H1 (cell line): Measurements from ENCODE around the gene OR2T27. TPM values are rescaled to one million over a fixed set of nuclear protein-coding genes. Genes with fewer than 3 reads are reported as not detected.

Source experiments
- CTCF ChIA-PET: fragments of 300-600 bp; sonication (Branson Sonifier 250); formaldehyde crosslinking; loops from one replicate; lab custom pipeline; 2021; ENCODE audit not compliant: partially characterized antibody; lab: Charles Lee
- POLR2A ChIA-PET: fragments of 300-600 bp; sonication (Branson Sonifier 250); formaldehyde crosslinking; loops from one replicate; lab custom pipeline; 2021; ENCODE audit warnings: inconsistent platforms; ENCODE audit not compliant: partially characterized antibody; lab: Charles Lee
- DNase-seq, 2 experiments: peaks; one replicate each; pipeline versions ENCODE4 v3.0.0 to v3.0.0-alpha.2; 2010 to 2022; ENCODE audit warnings: low spot score in 2 of 2, low read depth in 1 of 2, mixed read lengths in 1 of 2
- FAIRE-seq: peaks from 2 replicates; lab custom pipeline; 2011; peaks lifted over from hg19 to GRCh38; lab: Jason Lieb, UNC
- H2AFZ ChIP-seq: 2 replicates; pipeline ENCODE4 v1.8.1; 2012; ENCODE audit warnings: low read length, inconsistent platforms
- H2AK5ac ChIP-seq: 2 replicates; pipeline ENCODE4 v1.6.1; 2013; ENCODE audit warnings: low read depth, low read length
- H2BK120ac ChIP-seq: replicated peaks from 2 replicates; pipeline ENCODE3; 2013; ENCODE audit warnings: low read depth, low read length, inconsistent platforms
- H2BK12ac ChIP-seq: 2 replicates; pipeline ENCODE4 v1.6.1; 2013; ENCODE audit warnings: low read depth, low read length
- H2BK15ac ChIP-seq: 2 replicates; pipeline ENCODE4 v1.6.1; 2013; ENCODE audit warnings: low read length
- H2BK20ac ChIP-seq: 2 replicates; pipeline ENCODE4 v1.6.1; 2013; ENCODE audit warnings: low read length
- H2BK5ac ChIP-seq: 2 replicates; pipeline ENCODE4 v1.6.1; 2013; ENCODE audit warnings: low read depth, low read length
- H3K14ac ChIP-seq: 2 replicates; pipeline ENCODE4 v1.6.1; 2013; ENCODE audit warnings: inconsistent platforms; ENCODE audit not compliant: insufficient read length
- H3K18ac ChIP-seq: 2 replicates; pipeline ENCODE4 v1.6.1; 2013; ENCODE audit warnings: low read length; ENCODE audit errors: extremely low read depth
- H3K23ac ChIP-seq: 2 replicates; pipeline ENCODE4 v1.6.1; 2013; ENCODE audit warnings: inconsistent platforms; ENCODE audit not compliant: insufficient read length
- H3K23me2 ChIP-seq: 2 replicates; pipeline ENCODE4 v1.6.1; 2013; ENCODE audit warnings: low read depth, low read length
- H3K27ac ChIP-seq: 2 replicates; pipeline ENCODE4 v1.6.1; 2011; ENCODE audit warnings: low read depth, low read length, inconsistent platforms
- H3K27me3 ChIP-seq, 4 experiments: replicated peaks in 1 of 4; 1 replicate in 1 of 4; 2 replicates in 3 of 4; pipeline versions ENCODE4 v1.6.1 to v1.8.1; 2011 to 2013; ENCODE audit warnings: low read length in 3 of 4, mild to moderate bottlenecking in 3 of 4, inconsistent platforms in 2 of 4, mixed read lengths in 2 of 4, moderate library complexity in 1 of 4; ENCODE audit not compliant: control insufficient read depth in 3 of 4, insufficient read depth in 3 of 4; ENCODE audit errors: extremely low read depth in 1 of 4
- H3K36me3 ChIP-seq, 4 experiments: 2 replicates each; pipeline versions ENCODE4 v1.6.1 to v1.8.1; 2011 to 2013; ENCODE audit warnings: mild to moderate bottlenecking in 4 of 4, low read length in 3 of 4, moderate library complexity in 2 of 4, control low read depth in 1 of 4, inconsistent platforms in 1 of 4; ENCODE audit not compliant: insufficient read depth in 4 of 4, control insufficient read depth in 2 of 4
- H3K4ac ChIP-seq: replicated peaks from 2 replicates; pipeline ENCODE3; 2013; ENCODE audit warnings: low read length, low read depth, mixed read lengths, inconsistent platforms; ENCODE audit not compliant: insufficient read length
- H3K4me1 ChIP-seq, 4 experiments: replicated peaks in 1 of 4; 1 replicate in 1 of 4; 2 replicates in 3 of 4; pipeline versions ENCODE4 v1.6.1 to v1.8.1; 2011 to 2013; ENCODE audit warnings: low read length in 3 of 4, inconsistent platforms in 2 of 4, mixed read lengths in 1 of 4; ENCODE audit not compliant: insufficient read depth in 4 of 4, control insufficient read depth in 3 of 4
- H3K4me2 ChIP-seq, 2 experiments: 2 replicates each; pipeline versions ENCODE4 v1.6.1 to v1.8.1; 2011 to 2013; ENCODE audit warnings: low read depth in 2 of 2, low read length in 2 of 2, control low read depth in 1 of 2, inconsistent platforms in 1 of 2, mild to moderate bottlenecking in 1 of 2; ENCODE audit not compliant: insufficient read depth in 1 of 2
- H3K4me3 ChIP-seq, 4 experiments: fragments of 200-600, 300-600 bp in 1 of 4; sonication (generic), shearing (Covaris generic), sonication (Bioruptor Twin) in 1 of 4; 2 replicates each; pipeline versions ENCODE4 v1.5.1 to v1.8.1; 2011 to 2016; ENCODE audit warnings: low read length in 4 of 4, low read depth in 3 of 4, control low read depth in 2 of 4, inconsistent platforms in 2 of 4, mild to moderate bottlenecking in 2 of 4, mixed read lengths in 1 of 4, moderate library complexity in 1 of 4; ENCODE audit not compliant: insufficient read depth in 2 of 4; ENCODE audit errors: extremely low read depth in 1 of 4
- H3K56ac ChIP-seq: replicated peaks from 2 replicates; pipeline ENCODE3; 2013; ENCODE audit warnings: low read depth, mild to moderate bottlenecking, mixed read lengths, low read length, inconsistent platforms; ENCODE audit not compliant: insufficient read length
- H3K79me1 ChIP-seq: 2 replicates; pipeline ENCODE4 v1.6.1; 2013; ENCODE audit warnings: low read depth, low read length, control low read depth
- H3K79me2 ChIP-seq, 2 experiments: 2 replicates each; pipeline versions ENCODE4 v1.6.1 to v1.8.1; 2012 to 2013; ENCODE audit warnings: low read length in 2 of 2, mild to moderate bottlenecking in 2 of 2, inconsistent platforms in 1 of 2; ENCODE audit not compliant: insufficient read depth in 2 of 2, control insufficient read depth in 1 of 2
- H3K9ac ChIP-seq, 4 experiments: replicated peaks in 1 of 4; 1 replicate in 1 of 4; 2 replicates in 3 of 4; pipeline versions ENCODE4 v1.6.1 to v1.8.1; 2011 to 2013; ENCODE audit warnings: low read depth in 3 of 4, low read length in 3 of 4, control low read depth in 2 of 4, mild to moderate bottlenecking in 2 of 4, moderate library complexity in 2 of 4, inconsistent platforms in 1 of 4; ENCODE audit errors: extremely low read depth in 1 of 4
- H3K9me3 ChIP-seq, 2 experiments: 2 replicates each; pipeline versions ENCODE4 v1.6.1 to v1.8.1; 2012 to 2013; ENCODE audit warnings: mild to moderate bottlenecking in 2 of 2, moderate library complexity in 2 of 2, control low read depth in 1 of 2, inconsistent platforms in 1 of 2, low read depth in 1 of 2, low read length in 1 of 2, mixed read lengths in 1 of 2; ENCODE audit not compliant: insufficient read depth in 2 of 2
- H4K20me1 ChIP-seq, 2 experiments: replicated peaks in 1 of 2; 2 replicates each; pipeline versions ENCODE3 to v1.8.1; 2011 to 2013; ENCODE audit warnings: inconsistent platforms in 2 of 2, low read length in 2 of 2, mild to moderate bottlenecking in 1 of 2; ENCODE audit not compliant: insufficient read depth in 2 of 2, control insufficient read depth in 1 of 2
- H4K5ac ChIP-seq: 2 replicates; pipeline ENCODE4 v1.6.1; 2013; ENCODE audit warnings: low read length, low read depth, mixed read lengths, inconsistent platforms; ENCODE audit not compliant: insufficient read length
- H4K8ac ChIP-seq: 2 replicates; pipeline ENCODE4 v1.8.0; 2013; ENCODE audit warnings: mild to moderate bottlenecking, moderate library complexity, low read length, inconsistent platforms; ENCODE audit not compliant: insufficient read depth; ENCODE audit errors: extremely low read depth
- H4K91ac ChIP-seq: replicated peaks from 2 replicates; pipeline ENCODE3; 2013; ENCODE audit warnings: low read length, mixed read lengths, inconsistent platforms; ENCODE audit not compliant: insufficient read length
- WGBS, 2 experiments: shearing (Covaris generic) in 1 of 2; methylation state at CpG; one replicate each; pipeline versions ENCODE4 v1.1.6 to v1.1.7; 2013 to 2015; ENCODE audit warnings: low lambda C conversion rate in 2 of 2, mixed read lengths in 2 of 2, inconsistent platforms in 1 of 2, low coverage in 1 of 2, missing lambda C conversion rate in 1 of 2; ENCODE audit not compliant: insufficient replicate concordance in 2 of 2, insufficient coverage in 1 of 2, insufficient read length in 1 of 2; ENCODE audit errors: extremely low coverage in 1 of 2, missing lambda C conversion rate in 1 of 2; 5-methylcytosine and 5-hydroxymethylcytosine counted together
- polyA plus RNA-seq, 7 experiments: library from polyadenylated mRNA; depleted of rRNA in 3 of 7; stranded (reverse) in 5 of 7; unstranded in 2 of 7; fragments of >200 nt in 5 of 7; fragments of 200-250 nt in 2 of 7; gene quantifications; 1 replicate in 5 of 7; 2 replicates in 1 of 7; 4 replicates in 1 of 7; pipeline versions ENCODE4 v1.2.1 to v1.2.3, GENCODE V29; 2011 to 2013; ENCODE audit warnings: missing spikeins in 2 of 7, mixed read lengths in 2 of 7
- total RNA-seq: library from RNA; stranded (reverse); fragmentation: NEBNext Ultra II Directional; extraction: Animal tissue kit (Norgen Biotek cat#: 25700); gene quantifications from 2 replicates; pipeline ENCODE4 v1.2.1, GENCODE V29; 2021
- TF ChIP-seq, protein P1 (sequence below): fragments of 300-600 bp; sonication (generic); IDR thresholded peaks from 2 replicates; pipeline ENCODE4 v1.7.1; 2012; ENCODE audit warnings: low read length, moderate library complexity, mild to moderate bottlenecking, inconsistent platforms; ENCODE audit not compliant: insufficient replicate concordance

The OR2T27 gene
- total and polyA plus RNA-seq, 2 of the 8 experiments (the other 6 are each of a cell fraction or from before 2014, with no cell fraction given): not detected

- Histone ChIP-seq H3K23ac (no peak overlapping the region), H3K27ac (no peak overlapping the region)
- CTCF ChIA-PET: no interaction called here
- TF ChIP-seq, protein P1, sequence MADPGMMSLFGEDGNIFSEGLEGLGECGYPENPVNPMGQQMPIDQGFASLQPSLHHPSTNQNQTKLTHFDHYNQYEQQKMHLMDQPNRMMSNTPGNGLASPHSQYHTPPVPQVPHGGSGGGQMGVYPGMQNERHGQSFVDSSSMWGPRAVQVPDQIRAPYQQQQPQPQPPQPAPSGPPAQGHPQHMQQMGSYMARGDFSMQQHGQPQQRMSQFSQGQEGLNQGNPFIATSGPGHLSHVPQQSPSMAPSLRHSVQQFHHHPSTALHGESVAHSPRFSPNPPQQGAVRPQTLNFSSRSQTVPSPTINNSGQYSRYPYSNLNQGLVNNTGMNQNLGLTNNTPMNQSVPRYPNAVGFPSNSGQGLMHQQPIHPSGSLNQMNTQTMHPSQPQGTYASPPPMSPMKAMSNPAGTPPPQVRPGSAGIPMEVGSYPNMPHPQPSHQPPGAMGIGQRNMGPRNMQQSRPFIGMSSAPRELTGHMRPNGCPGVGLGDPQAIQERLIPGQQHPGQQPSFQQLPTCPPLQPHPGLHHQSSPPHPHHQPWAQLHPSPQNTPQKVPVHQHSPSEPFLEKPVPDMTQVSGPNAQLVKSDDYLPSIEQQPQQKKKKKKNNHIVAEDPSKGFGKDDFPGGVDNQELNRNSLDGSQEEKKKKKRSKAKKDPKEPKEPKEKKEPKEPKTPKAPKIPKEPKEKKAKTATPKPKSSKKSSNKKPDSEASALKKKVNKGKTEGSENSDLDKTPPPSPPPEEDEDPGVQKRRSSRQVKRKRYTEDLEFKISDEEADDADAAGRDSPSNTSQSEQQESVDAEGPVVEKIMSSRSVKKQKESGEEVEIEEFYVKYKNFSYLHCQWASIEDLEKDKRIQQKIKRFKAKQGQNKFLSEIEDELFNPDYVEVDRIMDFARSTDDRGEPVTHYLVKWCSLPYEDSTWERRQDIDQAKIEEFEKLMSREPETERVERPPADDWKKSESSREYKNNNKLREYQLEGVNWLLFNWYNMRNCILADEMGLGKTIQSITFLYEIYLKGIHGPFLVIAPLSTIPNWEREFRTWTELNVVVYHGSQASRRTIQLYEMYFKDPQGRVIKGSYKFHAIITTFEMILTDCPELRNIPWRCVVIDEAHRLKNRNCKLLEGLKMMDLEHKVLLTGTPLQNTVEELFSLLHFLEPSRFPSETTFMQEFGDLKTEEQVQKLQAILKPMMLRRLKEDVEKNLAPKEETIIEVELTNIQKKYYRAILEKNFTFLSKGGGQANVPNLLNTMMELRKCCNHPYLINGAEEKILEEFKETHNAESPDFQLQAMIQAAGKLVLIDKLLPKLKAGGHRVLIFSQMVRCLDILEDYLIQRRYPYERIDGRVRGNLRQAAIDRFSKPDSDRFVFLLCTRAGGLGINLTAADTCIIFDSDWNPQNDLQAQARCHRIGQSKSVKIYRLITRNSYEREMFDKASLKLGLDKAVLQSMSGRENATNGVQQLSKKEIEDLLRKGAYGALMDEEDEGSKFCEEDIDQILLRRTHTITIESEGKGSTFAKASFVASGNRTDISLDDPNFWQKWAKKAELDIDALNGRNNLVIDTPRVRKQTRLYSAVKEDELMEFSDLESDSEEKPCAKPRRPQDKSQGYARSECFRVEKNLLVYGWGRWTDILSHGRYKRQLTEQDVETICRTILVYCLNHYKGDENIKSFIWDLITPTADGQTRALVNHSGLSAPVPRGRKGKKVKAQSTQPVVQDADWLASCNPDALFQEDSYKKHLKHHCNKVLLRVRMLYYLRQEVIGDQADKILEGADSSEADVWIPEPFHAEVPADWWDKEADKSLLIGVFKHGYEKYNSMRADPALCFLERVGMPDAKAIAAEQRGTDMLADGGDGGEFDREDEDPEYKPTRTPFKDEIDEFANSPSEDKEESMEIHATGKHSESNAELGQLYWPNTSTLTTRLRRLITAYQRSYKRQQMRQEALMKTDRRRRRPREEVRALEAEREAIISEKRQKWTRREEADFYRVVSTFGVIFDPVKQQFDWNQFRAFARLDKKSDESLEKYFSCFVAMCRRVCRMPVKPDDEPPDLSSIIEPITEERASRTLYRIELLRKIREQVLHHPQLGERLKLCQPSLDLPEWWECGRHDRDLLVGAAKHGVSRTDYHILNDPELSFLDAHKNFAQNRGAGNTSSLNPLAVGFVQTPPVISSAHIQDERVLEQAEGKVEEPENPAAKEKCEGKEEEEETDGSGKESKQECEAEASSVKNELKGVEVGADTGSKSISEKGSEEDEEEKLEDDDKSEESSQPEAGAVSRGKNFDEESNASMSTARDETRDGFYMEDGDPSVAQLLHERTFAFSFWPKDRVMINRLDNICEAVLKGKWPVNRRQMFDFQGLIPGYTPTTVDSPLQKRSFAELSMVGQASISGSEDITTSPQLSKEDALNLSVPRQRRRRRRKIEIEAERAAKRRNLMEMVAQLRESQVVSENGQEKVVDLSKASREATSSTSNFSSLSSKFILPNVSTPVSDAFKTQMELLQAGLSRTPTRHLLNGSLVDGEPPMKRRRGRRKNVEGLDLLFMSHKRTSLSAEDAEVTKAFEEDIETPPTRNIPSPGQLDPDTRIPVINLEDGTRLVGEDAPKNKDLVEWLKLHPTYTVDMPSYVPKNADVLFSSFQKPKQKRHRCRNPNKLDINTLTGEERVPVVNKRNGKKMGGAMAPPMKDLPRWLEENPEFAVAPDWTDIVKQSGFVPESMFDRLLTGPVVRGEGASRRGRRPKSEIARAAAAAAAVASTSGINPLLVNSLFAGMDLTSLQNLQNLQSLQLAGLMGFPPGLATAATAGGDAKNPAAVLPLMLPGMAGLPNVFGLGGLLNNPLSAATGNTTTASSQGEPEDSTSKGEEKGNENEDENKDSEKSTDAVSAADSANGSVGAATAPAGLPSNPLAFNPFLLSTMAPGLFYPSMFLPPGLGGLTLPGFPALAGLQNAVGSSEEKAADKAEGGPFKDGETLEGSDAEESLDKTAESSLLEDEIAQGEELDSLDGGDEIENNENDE: no peak
Observed at GRCh38 chr1:248670003-248670402, 14.7 kb upstream of the OR2T27 start.

More at GRCh38 chr1:248670003-248670402, 14.7 kb upstream of the OR2T27 start:
- Histone ChIP-seq H3K79me1 (no peaks in the 10 kb centered on the region), H4K91ac (no peak overlapping the region), H3K79me2 (no peaks in the 10 kb centered on the region), H3K4ac (no peak overlapping the region), H3K4me2 (no peak overlapping the region), H2BK15ac (no peak overlapping the region), H3K4me3 (no peak overlapping the region), H2BK20ac (no peak overlapping the region), H3K9ac (no peak overlapping the region), H4K8ac (no peak overlapping the region), H4K5ac (no peak overlapping the region), H3K27me3 (no peaks in the 10 kb centered on the region), H3K23me2 (no peaks in the 10 kb centered on the region), H4K20me1 (no peaks in the 10 kb centered on the region), H3K18ac (no peak overlapping the region), H2BK12ac (no peak overlapping the region), H3K14ac (no peak overlapping the region), H2AFZ (no peak overlapping the region), H3K36me3 (no peaks in the 10 kb centered on the region), H3K56ac (no peak overlapping the region), H2BK120ac (no peak overlapping the region), H3K9me3 (peaks cover 25 to 52% of the 10 kb centered on the region in 2 experiments), H3K4me1 (no peaks in the 10 kb centered on the region), H2BK5ac (no peak overlapping the region), H2AK5ac (no peak overlapping the region)
- POLR2A ChIA-PET: no interaction called here
- FAIRE-seq: no peak
- WGBS, 2 experiments: 89% methylated on average over 1 of the region's 1 CpG; no CpG with 5 or more reads in 1 of the 2 experiments
- no peak for DNase-seq
